Chondrocyte (in vitro differentiated cells): ENCODE data around the gene RERE. TPM values are rescaled to one million over a fixed set of nuclear protein-coding genes. Genes with fewer than 3 reads are reported as not detected.
A peak's percentile ranks its signal among the peaks of the same experiment; 100 is the strongest.

Experiments used
- DNase-seq: peaks from one replicate; pipeline ENCODE4 v3.0.0; 2021; ENCODE audit warnings: mixed read lengths, low spot score
- H3K27ac Mint-ChIP-seq: one replicate; pipeline ENCODE4 v1.8.0; 2021; ENCODE audit warnings: mild to moderate bottlenecking, moderate library complexity, mixed read lengths; ENCODE audit not compliant: unreplicated experiment
- H3K27me3 Mint-ChIP-seq: 2 replicates; pipeline ENCODE4 v1.8.0; 2021; ENCODE audit warnings: low read depth, mixed read lengths
- H3K36me3 Mint-ChIP-seq: 2 replicates; pipeline ENCODE4 v1.8.0; 2021; ENCODE audit warnings: low read depth, mixed read lengths
- H3K4me1 Mint-ChIP-seq: 2 replicates; pipeline ENCODE4 v1.8.0; 2021; ENCODE audit warnings: low read depth, mild to moderate bottlenecking, mixed read lengths
- H3K4me3 Mint-ChIP-seq: one replicate; pipeline ENCODE4 v1.8.0; 2021; ENCODE audit warnings: mild to moderate bottlenecking, moderate library complexity, mixed read lengths; ENCODE audit not compliant: unreplicated experiment
- H3K9me3 Mint-ChIP-seq: 2 replicates; pipeline ENCODE4 v1.8.0; 2021; ENCODE audit warnings: low read depth, mixed read lengths
- CTCF ChIP-seq: fragments of 200-600 bp; sonication (generic); IDR thresholded peaks from 2 replicates; pipeline ENCODE4 v1.5.0; 2021; ENCODE audit warnings: antibody characterized with exemption, mild to moderate bottlenecking, moderate library complexity
- total RNA-seq: library from RNA; stranded (reverse); gene quantifications from 3 replicates; pipeline ENCODE4 v1.2.1, GENCODE V29; 2021

RERE gene
- total RNA-seq, 1 donor from 2014 or later, result 64.9 TPM

- Mint-ChIP-seq H3K27me3 (no peaks in the 10 kb centered on the region), H3K9me3 (no peaks in the 10 kb centered on the region), H3K27ac (peak overlapping the region; percentile 89), H3K4me1 (peaks cover 75% of the 10 kb centered on the region), H3K4me3 (no peak overlapping the region), H3K36me3 (peaks cover 1% of the 10 kb centered on the region)
- DNase-seq, result no peak
- no peak for TF ChIP-seq CTCF
Observed at GRCh38 chr1:8370905-8371315, 446.5 kb downstream of the RERE start.

- H3K4me3 Mint-ChIP-seq, result no peak overlapping the region
- H3K27me3 Mint-ChIP-seq, result no peaks in the 10 kb centered on the region
- TF ChIP-seq CTCF, result no peak
- H3K9me3 Mint-ChIP-seq, result no peaks in the 10 kb centered on the region
- H3K4me1 Mint-ChIP-seq, result peaks cover 76% of the 10 kb centered on the region
- peak overlapping the region; percentile 89 for H3K27ac Mint-ChIP-seq
- no peak for DNase-seq
- peaks cover 2% of the 10 kb centered on the region for H3K36me3 Mint-ChIP-seq
Observed at GRCh38 chr1:8370046-8370881, 447.2 kb downstream of the RERE start.

- Mint-ChIP-seq H3K27ac (no peak overlapping the region), H3K4me3 (no peak overlapping the region), H3K4me1 (peaks cover 73% of the 10 kb centered on the region), H3K27me3 (no peaks in the 10 kb centered on the region), H3K36me3 (peaks cover 6% of the 10 kb centered on the region), H3K9me3 (no peaks in the 10 kb centered on the region)
- no peak for TF ChIP-seq CTCF
- no peak for DNase-seq
Observed at GRCh38 chr1:8368956-8369639, 448.3 kb downstream of the RERE start.

GRCh38 chr1:8367571-8368194 lies 449.8 kb downstream of the RERE start:
- DNase-seq, result no peak
- H3K4me3 Mint-ChIP-seq, result no peak overlapping the region
- no peak overlapping the region for H3K27ac Mint-ChIP-seq
- no peak for TF ChIP-seq CTCF
- H3K27me3 Mint-ChIP-seq, result no peaks in the 10 kb centered on the region
- peaks cover 9% of the 10 kb centered on the region for H3K36me3 Mint-ChIP-seq
- H3K4me1 Mint-ChIP-seq, result peaks cover 71% of the 10 kb centered on the region
- H3K9me3 Mint-ChIP-seq, result no peaks in the 10 kb centered on the region

- Mint-ChIP-seq H3K36me3 (peaks cover 13% of the 10 kb centered on the region), H3K27ac (no peak overlapping the region), H3K4me1 (peaks cover 52% of the 10 kb centered on the region), H3K9me3 (no peaks in the 10 kb centered on the region), H3K4me3 (no peak overlapping the region), H3K27me3 (no peaks in the 10 kb centered on the region)
- DNase-seq, result no peak
- TF ChIP-seq CTCF, result no peak
Observed at GRCh38 chr1:8365661-8366362, 451.6 kb downstream of the RERE start.
